NT2/D1 (cell line): Measurements from ENCODE around the gene GP9.
"Not testable (repeated sequence)": the region's sequence is repeated elsewhere in the genome, so short reads cannot be mapped to it uniquely, and the experiment has no call there.

Source experiments
- DNase-seq: peaks from one replicate; pipeline ENCODE4 v3.0.0-alpha.2; 2011; ENCODE audit warnings: low read depth, low spot score
- H3K27me3 ChIP-seq: 2 replicates; pipeline ENCODE4 v1.6.0; 2011; ENCODE audit warnings: mild to moderate bottlenecking; ENCODE audit not compliant: insufficient read length, insufficient read depth
- H3K36me3 ChIP-seq: 2 replicates; pipeline ENCODE4 v1.6.1; 2011; ENCODE audit warnings: mild to moderate bottlenecking, low read length, mixed read lengths; ENCODE audit not compliant: insufficient read depth, insufficient read length
- H3K4me1 ChIP-seq: 2 replicates; pipeline ENCODE4 v1.5.1; 2011; ENCODE audit not compliant: insufficient read depth, insufficient read length
- H3K4me3 ChIP-seq: 2 replicates; pipeline ENCODE4 v1.5.1; 2011; ENCODE audit warnings: low read depth; ENCODE audit not compliant: insufficient read length
- H3K9ac ChIP-seq: 2 replicates; pipeline ENCODE4 v1.6.0; 2011; ENCODE audit warnings: low read depth; ENCODE audit not compliant: insufficient read length
- H3K9me3 ChIP-seq: 2 replicates; pipeline ENCODE4 v1.5.1; 2011; ENCODE audit warnings: mild to moderate bottlenecking, low read length; ENCODE audit not compliant: insufficient read depth
- SUZ12 ChIP-seq: IDR thresholded peaks from 2 replicates; pipeline ENCODE4 v1.6.1; 2011; ENCODE audit not compliant: insufficient read length, insufficient read depth; ENCODE audit errors: extremely low read depth
- YY1 ChIP-seq: IDR thresholded peaks from 2 replicates; pipeline ENCODE4 v1.6.1; 2011; ENCODE audit not compliant: insufficient read length, insufficient read depth
- ZNF274 ChIP-seq: IDR thresholded peaks from 2 replicates; pipeline ENCODE4 v1.6.1; 2011; ENCODE audit warnings: mild to moderate bottlenecking, low read depth, low read length

GP9 gene

DNA sequence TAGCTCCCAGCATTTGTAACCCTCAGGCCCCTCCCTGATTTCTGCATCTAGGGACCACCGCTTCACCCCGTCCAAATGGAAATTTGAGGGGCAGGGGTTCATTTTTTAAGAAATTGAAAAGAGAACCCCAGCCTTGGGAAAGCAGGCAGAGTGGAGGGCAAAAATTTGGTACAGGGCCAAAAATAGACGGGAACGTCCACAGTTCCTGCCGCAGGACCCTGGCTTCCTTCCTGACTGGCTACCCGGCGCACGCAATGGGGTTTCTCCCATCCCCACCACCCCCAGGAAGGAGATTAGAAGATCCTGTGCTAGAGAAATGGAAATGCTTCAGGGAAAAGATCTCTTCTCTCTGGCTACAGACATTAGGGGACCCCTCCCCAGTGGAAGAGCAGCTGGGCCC, 20.9 kb downstream of the GP9 start:
- H3K4me1 ChIP-seq, result no peaks in the 10 kb centered on the region
- TF ChIP-seq SUZ12 (no peak), YY1 (no peak), ZNF274 (no peak)
- no peak for DNase-seq
- no peaks in the 10 kb centered on the region for H3K36me3 ChIP-seq
- H3K27me3 ChIP-seq, result no peaks in the 10 kb centered on the region
- H3K9ac ChIP-seq, result no peak overlapping the region
- H3K4me3 ChIP-seq, result no peak overlapping the region
- H3K9me3 ChIP-seq, result no peaks in the 10 kb centered on the region

DNA sequence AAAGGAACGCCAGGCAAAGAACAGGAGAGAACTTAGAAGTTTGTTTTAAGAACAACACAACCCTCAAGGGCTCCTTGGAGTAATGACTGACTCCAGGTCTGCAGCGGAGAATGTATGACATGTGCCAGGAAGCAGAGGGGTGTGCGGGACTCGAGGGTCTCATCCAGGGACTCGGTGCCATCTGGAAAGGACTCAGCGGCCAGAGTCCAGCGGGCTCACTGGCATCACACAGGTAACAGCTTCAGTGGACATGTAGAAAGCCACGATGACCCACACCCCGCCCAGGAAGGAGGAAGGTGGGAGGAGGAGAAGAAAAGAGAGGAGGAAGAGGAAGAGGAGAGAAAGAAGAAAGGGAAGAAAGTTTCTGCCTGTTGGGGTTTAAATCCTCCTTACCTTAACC, 21.4 kb downstream of the GP9 start:
- Histone ChIP-seq H3K9me3 (no peaks in the 10 kb centered on the region), H3K4me1 (no peaks in the 10 kb centered on the region), H3K4me3 (no peak overlapping the region), H3K9ac (no peak overlapping the region), H3K36me3 (no peaks in the 10 kb centered on the region), H3K27me3 (no peaks in the 10 kb centered on the region)
- DNase-seq, result no peak
- no peak for TF ChIP-seq YY1
- no peak for TF ChIP-seq ZNF274
- TF ChIP-seq SUZ12, result no peak

DNA sequence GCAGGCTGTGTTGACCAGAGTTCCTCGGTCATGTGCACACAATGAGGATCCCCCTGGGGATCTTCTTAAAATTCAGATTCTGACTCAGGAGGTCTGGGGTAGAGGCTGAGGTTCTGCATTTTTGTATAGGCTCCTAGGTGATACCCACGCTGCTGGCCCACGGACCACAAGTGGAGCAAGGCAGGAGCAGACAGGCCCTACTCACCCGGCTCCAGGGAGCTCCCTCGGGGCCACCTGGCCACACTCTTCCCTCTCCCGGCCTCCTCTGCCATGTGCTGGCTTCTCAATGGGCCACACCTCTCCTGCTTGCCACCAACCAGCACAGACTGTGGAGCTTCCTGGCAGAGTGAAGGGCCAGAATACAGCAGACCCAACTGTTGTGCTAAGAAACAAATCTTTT, 23.9 kb downstream of the GP9 start:
- no peak overlapping the region for H3K4me3 ChIP-seq
- TF ChIP-seq SUZ12 (no peak), ZNF274 (no peak), YY1 (no peak)
- no peaks in the 10 kb centered on the region for H3K4me1 ChIP-seq
- H3K36me3 ChIP-seq, result no peaks in the 10 kb centered on the region
- no peak overlapping the region for H3K9ac ChIP-seq
- no peak for DNase-seq
- no peaks in the 10 kb centered on the region for H3K9me3 ChIP-seq
- H3K27me3 ChIP-seq, result no peaks in the 10 kb centered on the region

DNA sequence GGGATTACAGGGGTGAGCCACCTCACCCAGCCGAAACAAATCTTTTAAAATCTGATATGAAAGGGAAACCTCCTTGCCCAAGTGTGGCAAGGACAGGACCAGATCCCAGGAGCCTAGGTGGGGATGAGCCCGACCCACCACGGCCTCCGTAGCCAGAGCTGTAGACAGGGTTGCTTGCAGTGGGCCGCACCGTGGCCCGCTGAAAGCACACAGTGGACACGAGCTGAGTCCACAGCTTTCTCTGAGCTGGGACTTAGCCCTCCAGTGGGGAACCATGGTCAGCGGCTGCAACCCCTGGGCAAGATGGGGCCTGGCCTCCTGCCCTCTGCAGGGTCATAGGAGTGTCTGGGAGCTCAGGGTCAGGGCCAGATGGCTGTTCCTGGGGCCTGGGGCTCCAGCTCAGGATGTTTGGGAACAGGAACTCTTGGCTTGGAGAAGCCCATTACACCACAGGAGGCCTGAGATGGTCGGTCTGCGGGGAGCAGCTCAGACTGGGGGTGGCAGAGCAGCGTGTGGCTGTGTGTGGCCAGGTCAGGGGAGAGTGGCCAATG, 24.7 kb downstream of the GP9 start:
- H3K27me3 ChIP-seq, result no peaks in the 10 kb centered on the region
- TF ChIP-seq ZNF274, result no peak
- TF ChIP-seq YY1, result no peak
- no peak for TF ChIP-seq SUZ12
- no peak for DNase-seq

DNA sequence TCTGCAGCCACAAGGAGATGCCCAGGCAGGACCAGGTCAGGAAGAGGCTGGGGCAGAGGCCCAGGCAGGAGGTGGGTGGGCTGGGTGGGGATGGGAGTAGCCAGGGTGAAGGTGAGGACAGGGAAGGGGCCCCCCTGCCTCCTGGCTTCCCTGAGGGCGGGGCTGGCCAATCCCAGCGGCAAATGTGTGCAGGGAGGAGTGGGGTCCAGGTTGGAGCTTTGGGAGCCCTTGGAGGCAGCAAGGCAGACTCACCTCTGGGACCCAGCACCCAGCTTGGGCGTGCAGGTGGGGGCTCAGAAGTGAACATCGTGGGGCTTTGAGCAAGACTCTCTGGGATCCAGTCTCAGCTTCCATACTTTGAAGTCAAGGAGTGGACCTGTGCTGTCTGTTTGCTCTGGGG, 25.2 kb downstream of the GP9 start:
- H3K9me3 ChIP-seq, result no peaks in the 10 kb centered on the region
- H3K36me3 ChIP-seq, result no peaks in the 10 kb centered on the region
- H3K27me3 ChIP-seq, result no peaks in the 10 kb centered on the region
- no peaks in the 10 kb centered on the region for H3K4me1 ChIP-seq
- TF ChIP-seq ZNF274 (no peak), SUZ12 (no peak), YY1 (no peak)
- DNase-seq, result no peak
- H3K9ac ChIP-seq, result no peak overlapping the region
- H3K4me3 ChIP-seq, result no peak overlapping the region

More for the DNA sequence above, 24.7 kb downstream of the GP9 start:
- Histone ChIP-seq H3K9ac (no peak overlapping the region), H3K36me3 (no peaks in the 10 kb centered on the region), H3K4me3 (no peak overlapping the region), H3K4me1 (no peaks in the 10 kb centered on the region), H3K9me3 (no peaks in the 10 kb centered on the region)

DNA sequence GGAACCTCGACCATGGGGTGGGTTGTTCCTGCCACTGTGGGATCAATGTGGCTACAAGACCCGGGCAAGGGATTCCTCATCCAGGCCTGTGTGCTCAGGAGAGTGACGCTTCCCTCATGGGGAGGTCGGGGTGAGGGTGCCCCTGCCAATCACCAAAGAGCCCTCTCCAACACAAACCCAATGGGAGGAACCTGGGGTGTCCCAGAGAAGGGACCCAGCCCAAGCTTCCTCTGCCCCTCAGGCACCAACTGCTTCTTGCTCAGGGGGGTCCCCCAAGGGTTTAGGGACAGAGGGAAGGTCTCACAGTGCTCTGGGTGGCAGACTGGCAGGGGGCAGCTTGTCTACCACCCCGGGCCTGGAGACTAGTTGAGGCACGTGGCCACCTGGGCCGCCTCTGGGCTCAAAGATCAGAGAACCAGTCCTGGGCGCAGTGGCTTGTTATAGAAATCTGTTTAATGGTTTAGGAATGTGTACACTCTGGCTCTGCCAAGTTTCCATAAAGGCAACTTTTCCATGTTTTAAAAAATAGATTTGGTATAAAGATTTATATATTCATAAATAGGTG, 26.6 kb downstream of the GP9 start:
- Histone ChIP-seq H3K4me1 (no peaks in the 10 kb centered on the region), H3K4me3 (no peak overlapping the region), H3K36me3 (peaks cover 5% of the 10 kb centered on the region), H3K9me3 (no peaks in the 10 kb centered on the region), H3K27me3 (no peaks in the 10 kb centered on the region), H3K9ac (no peak overlapping the region)
- TF ChIP-seq ZNF274 (no peak), SUZ12 (no peak), YY1 (no peak)
- DNase-seq, result no peak

DNA sequence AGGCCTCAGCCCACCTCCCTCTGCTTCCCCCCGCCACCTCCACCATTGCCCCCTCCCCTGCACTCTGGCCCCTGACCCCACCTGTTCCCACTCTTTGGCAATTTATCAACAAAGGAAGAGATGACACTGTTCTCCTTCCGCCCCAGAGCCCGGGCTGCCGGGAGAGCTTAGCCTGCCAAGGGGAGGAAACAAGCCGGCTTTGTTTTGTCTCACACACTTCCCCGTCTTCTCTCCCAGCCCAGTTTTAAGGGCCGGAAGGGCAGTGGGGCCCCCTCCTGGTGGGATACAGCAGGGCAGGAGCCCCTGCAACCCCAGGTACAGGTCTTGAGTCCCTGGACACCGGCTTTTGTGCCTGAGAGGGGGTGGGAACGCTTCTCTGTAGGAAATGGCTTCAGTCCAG, 27.3 kb downstream of the GP9 start:
- not testable (repeated sequence) for H3K27me3 ChIP-seq, H3K4me3 ChIP-seq, H3K4me1 ChIP-seq, H3K36me3 ChIP-seq, H3K9ac ChIP-seq, H3K9me3 ChIP-seq
- peak; percentile 30 for DNase-seq

DNA sequence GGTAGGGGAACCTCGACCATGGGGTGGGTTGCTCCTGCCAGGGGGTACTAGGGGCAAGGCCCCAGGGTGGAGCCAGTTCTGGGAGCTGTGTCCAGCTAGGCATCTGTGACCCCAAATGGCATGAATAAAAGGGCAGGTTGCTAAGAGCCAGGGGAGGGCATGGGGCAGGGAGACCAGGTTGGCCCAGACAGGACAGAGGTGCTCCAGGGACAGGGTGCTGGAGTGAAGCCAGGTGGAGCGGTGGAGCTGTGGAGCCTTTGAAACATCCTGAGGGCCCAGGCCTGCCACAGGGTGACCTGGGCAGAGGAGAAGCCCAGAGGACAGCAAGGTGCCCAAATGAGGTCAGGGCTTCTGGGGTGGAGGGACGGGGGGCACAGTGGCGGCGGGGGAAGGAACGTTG, 27.7 kb downstream of the GP9 start:
- not testable (repeated sequence) for H3K4me1 ChIP-seq, H3K27me3 ChIP-seq, H3K4me3 ChIP-seq, DNase-seq, H3K9ac ChIP-seq, H3K36me3 ChIP-seq, H3K9me3 ChIP-seq
